NCI-H146 treated with DMSO at 0.1 percent for 48 hours (cell line): ENCODE results near the gene RABGAP1L.

Source experiments
- DNase-seq: peaks from one replicate; lab custom pipeline; 2025; ENCODE audit not compliant: unreplicated experiment; lab: John Stamatoyannopoulos, UW

RABGAP1L gene

DNA sequence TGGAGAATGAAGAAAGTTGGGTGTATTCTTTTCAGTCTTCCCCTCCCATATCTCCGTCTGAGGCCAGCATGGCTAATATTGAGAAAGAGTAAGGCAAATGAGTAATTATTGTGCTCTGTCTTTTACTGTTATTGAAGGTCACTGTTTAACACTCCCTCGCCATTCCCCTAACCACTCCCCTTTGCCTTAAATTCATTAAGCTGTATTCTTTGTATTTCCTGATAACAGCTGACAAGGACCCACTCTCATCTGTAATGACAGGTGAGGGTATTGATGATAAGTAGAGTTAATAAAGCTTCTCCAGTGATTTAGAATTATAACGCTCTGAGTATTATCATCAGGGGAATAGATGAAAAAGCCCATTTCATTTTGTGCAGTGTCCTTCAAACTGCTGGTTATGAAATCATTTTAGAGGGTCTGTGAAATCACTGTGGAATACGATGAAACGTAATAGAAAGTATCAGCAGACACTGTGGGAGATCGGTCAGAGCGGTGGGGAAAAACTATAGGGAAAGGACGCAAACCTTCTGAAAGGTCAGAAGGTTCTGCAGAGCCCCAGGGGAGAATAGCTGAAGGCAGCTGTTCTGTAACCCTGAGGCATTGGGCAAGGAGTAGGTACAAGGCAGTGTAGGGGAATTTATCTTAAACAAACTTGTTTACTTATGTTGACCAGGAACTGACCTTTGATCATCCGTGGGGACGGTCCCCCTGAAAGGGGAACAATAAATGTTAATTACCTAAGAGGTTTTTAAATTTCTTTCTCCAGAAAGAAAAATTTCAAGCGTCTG lies 794.2 kb downstream of the RABGAP1L start:
- DNase-seq: peak; percentile 75

- DNase-seq: peak; percentile 76
These were observed 794.7 kb downstream of the RABGAP1L start for GRCh38 chr1:174954073-174954460.

DNA sequence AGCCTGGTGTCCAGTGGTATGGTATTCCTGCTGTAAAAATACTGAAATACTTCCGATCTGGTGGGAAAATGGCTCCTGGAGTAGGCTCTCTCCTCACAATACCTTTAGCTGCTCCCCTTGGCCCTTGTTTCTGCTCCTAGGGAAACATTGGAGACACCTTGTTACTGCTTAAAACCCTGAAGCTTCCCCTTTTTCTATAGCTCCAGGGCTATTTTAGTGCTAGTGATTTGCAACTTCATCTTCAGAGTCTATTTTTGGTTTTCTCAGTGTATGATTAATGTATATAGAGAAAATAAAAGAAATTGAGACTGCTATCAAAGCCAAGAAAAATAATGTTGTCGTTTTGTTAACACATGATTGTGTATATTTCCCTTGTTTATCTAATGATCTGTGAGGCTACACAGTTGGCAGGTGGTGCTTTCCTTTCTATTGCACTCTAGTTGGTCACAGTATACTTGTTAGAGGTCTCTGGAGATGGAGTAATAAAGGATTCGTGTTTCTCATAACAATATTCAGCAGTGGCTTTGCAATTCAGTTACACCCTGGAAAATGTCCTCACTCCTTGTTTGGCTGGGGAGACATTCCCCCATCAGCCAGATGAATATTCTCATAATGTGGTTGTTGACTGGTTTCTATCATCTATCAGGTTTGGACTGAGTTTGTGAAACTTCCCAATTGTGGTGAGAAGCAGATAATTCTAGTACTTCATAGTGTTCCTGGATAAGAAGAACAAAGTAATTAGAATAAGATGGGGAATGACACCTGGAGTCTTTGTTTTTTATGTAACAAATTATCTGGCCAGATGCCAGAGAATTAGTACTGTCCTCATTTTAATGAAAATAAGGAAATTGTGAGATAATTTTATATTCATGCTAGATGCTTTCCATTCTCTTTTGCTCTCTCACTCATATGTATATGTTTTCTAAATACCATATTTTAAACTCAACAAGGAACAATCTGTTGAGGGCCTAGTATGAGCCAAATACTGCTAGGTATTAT lies 795.6 kb downstream of the RABGAP1L start:
- no peak for DNase-seq

GRCh38 chr1:174956086-174956485 lies 796.8 kb downstream of the RABGAP1L start:
- DNase-seq: no peak

GRCh38 chr1:174956976-174957375 lies 797.7 kb downstream of the RABGAP1L start:
- DNase-seq: no peak

DNA sequence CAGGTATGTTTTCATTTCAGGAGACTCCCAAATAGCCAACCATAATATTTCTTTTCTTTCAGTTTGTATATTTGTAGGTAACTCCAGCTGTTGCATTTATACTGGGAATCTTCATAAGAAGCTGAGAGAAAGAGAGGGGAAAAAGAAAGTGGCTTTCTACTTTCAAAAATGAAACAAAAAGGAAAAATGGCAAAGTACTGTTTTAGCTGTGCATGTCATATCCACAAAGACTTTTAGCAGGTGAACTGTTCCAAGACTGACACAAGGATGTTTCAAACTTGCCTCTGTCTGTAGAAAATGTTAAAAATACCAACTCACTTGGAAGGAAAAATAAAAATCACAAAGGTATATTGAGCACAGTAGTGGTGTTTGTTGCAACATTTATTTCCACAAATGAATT lies 798.5 kb downstream of the RABGAP1L start:
- DNase-seq: no peak

GRCh38 chr1:174958396-174958795 lies 799.1 kb downstream of the RABGAP1L start:
- no peak for DNase-seq

- no peak for DNase-seq
These were observed 801.0 kb downstream of the RABGAP1L start for GRCh38 chr1:174960362-174960761.

GRCh38 chr1:174963529-174964125 lies 804.3 kb downstream of the RABGAP1L start:
- no peak for DNase-seq

DNA sequence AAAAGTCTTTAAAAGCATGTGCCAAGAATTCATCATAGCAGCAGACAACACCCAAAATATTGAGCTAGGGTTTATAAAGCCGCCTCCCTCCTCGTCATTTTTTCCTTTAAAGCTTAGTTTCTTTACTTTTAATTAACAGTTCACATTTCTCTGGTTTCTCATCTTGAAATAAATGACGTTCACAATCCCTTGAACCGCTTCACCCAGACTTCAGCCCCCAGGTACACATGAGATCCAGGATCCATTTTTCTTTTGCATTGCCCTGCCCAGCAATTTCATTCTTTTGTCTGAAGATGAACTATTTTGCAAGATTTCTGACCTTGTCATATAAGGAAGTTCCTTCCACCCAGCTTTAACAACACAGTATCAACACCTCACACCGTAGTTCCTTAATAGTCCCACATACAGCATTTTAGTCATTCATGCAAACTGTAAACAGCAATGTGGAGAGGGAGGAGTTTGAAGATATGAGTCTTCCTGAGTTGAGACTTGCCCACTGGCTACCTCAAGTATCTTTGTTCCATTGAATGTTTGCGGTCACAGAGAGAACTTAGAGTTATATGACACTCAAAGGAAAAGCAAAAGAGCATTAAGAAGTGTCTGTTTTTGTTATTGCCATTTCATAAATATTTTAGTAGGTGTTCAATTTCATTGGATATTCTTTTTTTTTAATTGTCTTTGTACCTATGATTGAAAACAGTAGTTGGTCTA lies 805.1 kb downstream of the RABGAP1L start:
- DNase-seq: no peak

DNA sequence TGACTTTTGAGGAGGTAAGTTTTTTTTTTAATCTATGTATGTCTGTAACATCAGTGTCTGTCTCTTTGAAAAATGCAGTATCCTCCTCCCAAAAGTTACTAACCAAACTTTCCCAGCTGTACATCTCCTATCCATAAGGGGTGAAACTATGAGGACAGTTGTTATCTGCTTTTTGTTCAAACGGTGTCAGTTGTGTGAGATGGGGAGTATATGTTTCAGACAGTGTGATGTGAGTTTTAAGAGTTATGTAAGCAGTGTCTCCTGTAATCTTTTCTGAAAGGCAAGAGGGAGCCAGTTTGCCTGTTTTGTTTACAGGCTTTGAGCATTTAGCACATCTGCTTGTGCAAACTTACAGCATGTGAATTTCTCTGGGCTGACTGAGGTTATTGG lies 805.6 kb downstream of the RABGAP1L start:
- no peak for DNase-seq

- no peak for DNase-seq
These were observed 806.2 kb downstream of the RABGAP1L start for GRCh38 chr1:174965362-174966007.

- no peak for DNase-seq
These were observed 806.8 kb downstream of the RABGAP1L start for GRCh38 chr1:174966008-174966572.

DNA sequence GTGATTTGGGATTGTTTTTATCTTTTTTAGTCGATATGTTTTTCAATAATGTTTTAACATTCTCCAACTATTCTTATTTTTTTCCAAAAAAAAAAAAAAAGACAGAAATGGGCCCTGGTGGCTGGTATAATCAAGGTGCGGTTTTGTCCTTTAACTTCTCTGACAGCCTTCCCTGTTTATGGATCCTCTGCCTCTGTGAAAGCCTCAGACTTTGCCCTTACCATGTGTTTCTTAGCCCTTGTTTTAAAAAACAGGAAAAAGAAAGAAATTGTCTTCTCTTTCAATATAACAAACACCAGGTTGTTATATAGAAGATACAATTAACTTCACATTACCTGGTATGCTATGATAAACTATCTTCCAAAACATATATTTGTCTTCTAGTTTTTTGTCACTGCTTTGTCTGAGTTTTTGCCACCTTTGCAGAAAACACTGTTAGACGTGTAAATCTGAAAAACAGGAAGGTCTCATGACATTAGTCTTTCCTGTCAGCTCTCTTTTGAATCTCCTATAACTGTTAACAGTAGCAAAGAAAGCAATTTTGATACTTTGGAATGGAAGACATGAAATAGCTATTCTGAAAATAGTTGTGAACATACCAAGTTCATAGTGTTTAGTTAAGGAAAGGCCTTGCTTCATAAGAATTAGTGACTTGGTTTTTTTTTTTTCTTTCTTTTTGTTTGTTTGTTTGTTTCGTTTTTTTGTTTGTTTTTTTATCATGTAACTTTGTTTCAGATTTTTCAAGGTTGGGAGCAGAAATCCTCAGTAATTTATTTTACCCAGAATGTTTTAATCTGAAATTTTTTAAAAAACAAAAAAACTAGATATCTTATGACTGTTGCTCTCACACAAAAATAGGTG lies 808.8 kb downstream of the RABGAP1L start:
- DNase-seq: no peak

- DNase-seq: no peak
These were observed 809.5 kb downstream of the RABGAP1L start for GRCh38 chr1:174968750-174969244.

GRCh38 chr1:174969977-174970376 lies 810.7 kb downstream of the RABGAP1L start:
- DNase-seq: no peak

- DNase-seq: no peak
These were observed 812.1 kb downstream of the RABGAP1L start for GRCh38 chr1:174971466-174971865.

DNA sequence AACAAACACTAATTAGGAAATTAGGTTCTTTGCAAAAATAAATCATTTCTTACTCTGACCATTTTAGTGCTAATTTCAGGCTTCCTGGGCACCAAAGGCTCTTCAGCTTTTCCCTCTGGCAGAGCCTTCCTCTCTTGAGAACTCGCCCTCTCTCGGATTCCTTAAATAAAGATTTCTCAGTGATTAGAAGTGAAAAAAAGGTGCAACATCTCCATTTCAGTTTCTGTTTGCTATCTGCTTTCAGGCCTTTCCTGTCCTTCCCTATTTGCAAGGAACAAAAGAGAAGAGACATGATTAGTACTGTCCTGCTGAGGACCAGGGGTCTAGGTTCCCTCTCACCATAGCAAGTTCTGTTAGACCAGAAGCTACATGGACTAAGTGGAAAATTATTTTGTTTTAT lies 812.6 kb downstream of the RABGAP1L start:
- no peak for DNase-seq

DNA sequence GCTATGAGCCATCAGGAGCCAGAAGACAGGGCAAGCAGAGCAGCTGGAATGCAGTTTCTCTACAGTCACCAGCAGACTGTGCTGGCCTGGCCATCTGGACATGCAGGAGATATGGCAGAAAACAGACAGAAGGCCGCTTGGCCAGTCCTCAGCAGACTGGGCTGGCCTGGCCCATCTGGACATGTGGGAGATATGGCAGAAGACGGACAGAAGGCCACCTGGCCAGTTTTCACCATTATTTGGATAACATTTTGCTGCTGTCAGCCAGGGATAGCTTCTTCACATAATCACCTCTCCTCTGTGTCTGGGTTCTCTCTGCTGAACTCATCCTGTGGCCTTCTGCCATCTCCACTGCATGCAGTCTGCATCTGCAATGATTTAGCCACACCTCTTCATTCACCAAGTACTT lies 815.4 kb downstream of the RABGAP1L start:
- DNase-seq: no peak
